Stimulated activated CD4-positive, alpha-beta T cell treated with anti-CD3 and anti-CD28 coated beads, Interleukin-12 subunit alpha, Interleukin-12 subunit beta, amount 100 ng/mL, for 24 hours (primary cell): ENCODE measurements around the gene KCNE4.

Source experiments
- DNase-seq, 2 experiments: peaks; one replicate each; pipeline ENCODE4 v3.0.0-alpha.2; 2020; ENCODE audit warnings: low read depth in 2 of 2

Gene KCNE4

GRCh38 chr2:223087466-223087865 lies 35.5 kb downstream of the KCNE4 start:
- no peak for DNase-seq

GRCh38 chr2:223088866-223089265 lies 36.9 kb downstream of the KCNE4 start:
- no peak for DNase-seq

GRCh38 chr2:223090039-223090438 lies 38.0 kb downstream of the KCNE4 start:
- DNase-seq = no peak

- no peak for DNase-seq
Observed at GRCh38 chr2:223090540-223091235, 38.7 kb downstream of the KCNE4 start.

GRCh38 chr2:223092667-223093066 lies 40.7 kb downstream of the KCNE4 start:
- no peak for DNase-seq

- DNase-seq = no peak
Observed at GRCh38 chr2:223093436-223094241, 41.6 kb downstream of the KCNE4 start.

GRCh38 chr2:223095207-223095606 lies 43.2 kb downstream of the KCNE4 start:
- no peak for DNase-seq

- no peak for DNase-seq
Observed at GRCh38 chr2:223096235-223096970, 44.4 kb downstream of the KCNE4 start.

- no peak for DNase-seq
Observed at GRCh38 chr2:223097888-223098383, 45.9 kb downstream of the KCNE4 start.

- DNase-seq = no peak
Observed at GRCh38 chr2:223099561-223099960, 47.6 kb downstream of the KCNE4 start.

- DNase-seq = no peak
Observed at GRCh38 chr2:223100061-223100511, 48.1 kb downstream of the KCNE4 start.

- no peak for DNase-seq
Observed at GRCh38 chr2:223101340-223102039, 49.5 kb downstream of the KCNE4 start.

GRCh38 chr2:223102040-223102400 lies 50.0 kb downstream of the KCNE4 start:
- DNase-seq = no peak

- DNase-seq = no peak
Observed at GRCh38 chr2:223102450-223102849, 50.5 kb downstream of the KCNE4 start.

- no peak for DNase-seq
Observed at GRCh38 chr2:223104336-223105132, 52.5 kb downstream of the KCNE4 start.
